ENCODE data around the gene IL17C.

The IL17C gene

DNA sequence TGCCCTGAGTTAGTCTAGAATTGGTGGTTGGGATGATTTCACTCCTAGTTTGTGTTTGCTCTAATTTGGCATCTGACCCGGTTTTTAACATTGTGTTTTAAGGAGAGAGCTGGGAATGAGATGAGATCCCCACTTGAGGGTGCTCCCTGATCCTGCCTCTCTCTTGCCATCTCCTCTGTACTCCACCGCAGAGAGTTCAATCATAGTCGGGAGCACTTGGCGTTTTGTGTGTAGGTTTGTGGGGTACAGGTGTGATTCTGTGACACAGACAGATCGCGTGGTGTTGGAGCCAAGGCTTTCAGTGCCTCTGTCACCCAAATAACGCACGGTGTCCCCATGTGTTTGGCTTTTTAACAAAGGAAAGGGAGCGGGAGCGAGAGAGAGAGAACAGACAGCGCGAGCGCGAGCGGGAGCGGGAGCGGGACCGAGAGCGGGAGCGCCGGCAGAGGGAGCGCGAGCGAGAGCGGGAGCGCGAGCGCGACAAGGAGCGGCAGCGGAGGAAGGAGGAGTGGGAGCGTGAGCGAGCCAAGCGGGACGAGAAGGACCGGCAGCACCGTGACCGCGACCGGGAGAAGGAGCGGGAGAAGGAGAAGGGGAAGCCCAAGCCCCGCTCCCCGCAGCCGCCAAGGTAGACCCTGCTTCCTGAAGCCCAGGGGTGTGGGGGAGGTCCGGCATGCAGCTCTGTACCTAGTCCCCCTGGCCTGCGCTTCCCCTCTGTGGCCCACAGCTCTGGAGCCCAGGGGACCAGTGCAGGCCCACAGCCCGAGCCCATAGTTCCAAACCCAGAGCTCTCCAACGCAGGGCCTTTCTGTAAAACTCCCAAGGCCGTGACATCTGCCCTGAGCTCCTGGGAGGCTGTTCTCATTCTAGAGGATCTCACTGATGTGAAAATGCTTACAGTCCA lies 27.2 kb upstream of the IL17C start:
- DNase-seq: no peak

DNA sequence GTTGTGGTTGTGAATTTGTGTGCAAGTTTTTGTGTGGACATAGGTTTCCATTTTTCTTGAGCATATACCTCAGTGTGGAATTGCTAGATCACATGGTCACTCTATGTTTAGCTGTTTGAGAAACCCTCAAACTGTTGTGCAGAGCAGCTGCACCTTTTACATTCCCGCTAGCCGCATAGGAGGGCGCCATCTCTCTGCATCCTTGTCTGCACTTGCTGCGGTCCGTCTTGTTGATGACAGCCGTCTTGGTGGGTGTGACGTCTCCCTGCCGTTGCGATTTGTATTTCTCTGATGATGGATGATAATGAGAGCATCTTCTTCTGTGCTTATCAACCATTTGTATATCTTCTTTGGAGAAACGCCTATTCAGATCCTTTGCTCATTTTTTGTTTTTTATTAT lies 25.1 kb upstream of the IL17C start:
- no peak for DNase-seq

DNA sequence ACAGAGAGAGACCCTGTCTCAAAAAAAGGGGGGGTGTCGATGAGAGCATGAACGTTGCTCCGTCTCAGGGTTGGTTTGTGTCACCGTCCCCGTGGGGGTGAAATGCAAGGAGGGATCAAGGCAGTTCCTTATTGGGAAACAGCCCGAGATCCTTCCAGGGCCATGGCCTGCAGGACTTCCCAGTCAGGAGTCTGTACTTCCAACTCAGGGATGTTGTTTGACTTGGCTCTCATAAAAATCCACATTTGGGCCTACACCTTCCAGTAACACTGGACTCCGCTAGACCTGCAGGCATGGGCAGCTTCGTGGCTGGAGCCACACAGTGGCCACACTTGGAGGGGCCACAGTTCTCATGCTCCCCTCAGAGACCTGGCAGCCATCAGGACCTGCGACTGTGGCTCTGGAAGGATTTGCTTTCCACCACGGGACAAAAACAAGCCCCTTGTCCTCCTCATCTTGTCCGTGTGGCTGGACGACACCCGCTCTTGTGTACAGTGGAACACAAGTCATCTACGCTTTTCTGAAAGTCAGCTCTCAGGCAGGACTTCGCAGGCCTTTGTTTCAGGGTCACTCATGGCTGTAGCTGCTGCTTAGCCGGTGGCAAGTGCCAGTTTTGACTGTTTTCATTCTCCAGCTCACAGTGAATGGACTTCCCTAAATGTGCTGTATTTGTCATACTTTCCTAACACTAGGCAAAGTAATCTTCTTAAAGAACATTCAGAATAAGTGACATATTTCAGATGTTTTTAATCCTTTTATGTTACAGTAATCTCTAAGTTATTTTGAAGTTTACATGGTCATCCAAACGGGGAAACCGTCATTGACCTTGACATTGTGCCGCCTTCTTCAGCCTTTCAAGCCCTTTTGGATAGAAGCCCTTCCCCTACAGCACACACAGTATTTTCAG lies 24.2 kb upstream of the IL17C start:
- no peak for DNase-seq

DNA sequence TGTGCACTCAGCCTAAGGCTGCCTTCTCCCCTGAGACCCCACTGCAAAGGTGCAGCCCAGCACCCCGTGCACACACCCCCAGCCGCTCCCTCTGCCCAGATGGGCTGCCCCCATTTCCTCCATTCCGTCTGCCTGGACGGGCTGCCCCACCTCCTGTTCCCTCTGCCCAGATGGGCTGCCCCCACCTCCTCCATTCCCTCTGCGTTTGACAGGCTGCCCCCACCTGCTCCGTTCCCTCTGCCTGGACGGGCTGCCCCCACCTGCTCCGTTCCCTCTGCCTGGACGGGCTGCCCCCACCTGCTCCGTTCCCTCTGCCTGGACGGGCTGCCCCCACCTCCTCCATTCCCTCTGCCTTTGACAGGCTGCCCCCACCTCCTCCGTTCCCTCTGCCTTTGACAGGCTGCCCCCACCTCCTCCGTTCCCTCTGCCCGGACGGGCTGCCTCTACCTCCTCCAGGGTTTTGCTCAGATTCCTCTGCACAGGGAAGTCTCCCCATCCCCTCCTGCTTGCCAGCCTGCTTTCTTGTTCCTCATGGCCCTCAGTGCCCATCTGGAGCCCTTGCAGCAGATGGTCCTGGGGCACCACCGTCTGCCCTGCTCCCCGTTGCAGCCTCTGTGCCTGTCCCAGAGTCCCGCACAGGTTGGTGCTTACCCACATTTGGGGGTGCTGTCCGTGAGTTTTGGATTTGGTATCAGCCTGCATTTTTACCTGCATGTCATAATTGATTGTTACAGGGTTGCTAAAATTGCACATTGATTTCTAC lies 23.4 kb upstream of the IL17C start:
- no peak for DNase-seq

DNA sequence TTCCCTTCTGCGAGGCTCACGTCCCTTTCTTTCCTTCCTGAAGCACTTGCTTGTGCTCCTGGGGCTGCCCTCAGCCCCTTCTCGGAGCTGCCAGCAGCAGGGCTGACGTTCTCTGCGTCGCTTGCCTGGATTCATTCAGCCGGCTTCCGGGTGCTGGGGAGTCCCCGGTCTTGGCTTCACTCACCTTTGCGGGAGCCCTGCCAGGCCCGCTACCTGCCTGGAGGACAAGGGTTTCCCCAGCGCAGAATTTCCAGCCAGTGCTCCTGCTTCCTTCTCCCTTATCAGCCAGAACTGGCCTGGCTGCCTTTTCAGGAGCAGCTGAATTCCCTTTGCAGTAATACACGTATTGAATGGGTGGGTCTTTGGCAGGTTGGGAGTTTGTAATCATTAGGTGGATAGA lies 22.1 kb upstream of the IL17C start:
- no peak for DNase-seq

DNA sequence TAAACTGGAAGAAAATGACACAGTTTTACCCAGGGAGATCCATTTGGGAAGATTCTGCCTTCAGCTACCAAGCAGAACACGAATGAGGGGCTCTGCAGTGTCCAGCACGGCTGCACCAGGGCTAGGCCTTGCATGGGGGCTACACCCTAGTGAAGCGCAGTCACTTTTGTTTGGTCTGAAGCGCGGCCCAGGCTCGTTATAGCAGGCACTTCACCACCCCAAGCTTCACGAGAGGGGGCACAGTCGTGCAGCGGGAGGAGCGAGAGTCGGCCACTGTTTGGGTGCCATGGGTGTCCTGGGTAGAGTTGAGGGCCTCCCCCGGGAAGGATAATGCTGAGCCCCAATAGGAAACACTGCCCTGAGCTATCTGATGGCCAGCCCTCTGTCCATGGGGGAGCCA lies 21.6 kb upstream of the IL17C start:
- no peak for DNase-seq

DNA sequence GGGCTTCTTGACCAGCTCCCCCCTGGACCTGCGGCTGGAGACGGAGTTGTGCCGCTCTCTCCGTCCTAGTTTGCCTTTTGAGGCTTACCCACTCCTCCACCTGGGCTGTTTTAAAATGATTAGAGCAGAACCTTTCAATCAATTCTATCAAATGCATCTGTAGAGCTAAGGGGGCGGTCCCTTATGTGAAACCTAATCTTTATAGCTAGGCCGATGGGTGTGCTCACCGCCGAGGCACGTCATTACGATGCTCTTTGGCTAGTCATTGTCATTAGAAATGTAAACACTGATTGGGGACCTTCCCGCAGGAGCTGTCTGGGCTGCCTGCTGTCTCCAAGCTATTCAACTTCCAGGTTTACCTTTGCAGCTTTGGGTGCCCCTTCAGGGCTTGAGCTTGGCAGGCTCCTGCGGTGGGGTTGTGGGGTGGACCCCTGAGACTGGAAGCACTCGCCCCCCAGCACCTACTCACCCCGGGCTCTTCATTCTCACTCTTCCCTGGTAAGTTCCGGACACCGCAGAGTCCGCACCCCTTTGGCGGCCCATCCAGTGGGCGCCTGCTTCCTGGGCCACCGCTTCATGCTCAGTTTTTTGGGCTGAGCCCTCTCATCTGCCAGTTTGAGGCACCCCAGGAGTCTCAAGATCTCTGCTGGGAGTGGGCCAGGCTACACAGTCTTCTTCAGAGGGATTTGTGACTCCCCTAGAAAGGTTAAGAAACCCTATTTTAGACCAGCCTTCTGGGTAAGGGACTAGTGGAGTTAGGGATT lies 20.9 kb upstream of the IL17C start:
- no peak for DNase-seq

DNA sequence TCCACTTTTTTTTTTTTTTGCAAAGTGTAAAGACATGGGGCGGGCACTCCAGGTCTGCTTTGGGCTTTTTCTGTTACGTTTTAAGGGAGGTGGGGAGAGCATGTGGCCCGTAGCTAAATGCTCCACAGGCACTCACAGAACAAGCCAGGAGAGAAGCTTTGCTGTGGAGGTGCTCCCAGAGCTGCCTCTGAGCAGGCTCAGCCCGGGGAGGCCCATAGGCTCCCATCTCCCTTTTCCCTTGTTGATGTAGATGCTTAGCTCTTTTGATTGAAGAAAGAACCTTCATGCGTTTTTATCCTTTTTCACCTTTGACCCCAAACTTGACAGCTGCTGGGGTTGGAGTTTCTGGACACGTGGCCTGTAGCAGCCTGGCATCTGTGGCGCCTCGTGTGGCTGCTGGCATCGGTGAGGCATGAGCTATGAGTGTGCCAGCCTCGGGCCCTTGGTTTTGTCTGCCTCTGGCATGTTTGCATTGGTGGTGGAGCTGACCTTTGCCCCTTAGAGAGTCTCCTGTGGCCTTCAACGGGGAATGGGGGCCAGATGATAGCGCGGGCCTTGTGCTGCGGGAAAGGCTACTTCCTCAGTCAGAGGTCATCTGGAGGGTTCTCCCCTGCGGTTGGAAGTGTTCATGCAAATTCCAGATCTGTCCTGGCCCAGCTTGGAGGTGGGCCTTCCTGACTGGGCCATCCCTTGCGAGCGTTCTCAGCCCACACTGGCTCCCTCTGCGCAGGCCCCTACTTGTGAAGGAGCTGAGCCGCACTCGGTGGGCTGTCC lies 20.0 kb upstream of the IL17C start:
- no peak for DNase-seq

DNA sequence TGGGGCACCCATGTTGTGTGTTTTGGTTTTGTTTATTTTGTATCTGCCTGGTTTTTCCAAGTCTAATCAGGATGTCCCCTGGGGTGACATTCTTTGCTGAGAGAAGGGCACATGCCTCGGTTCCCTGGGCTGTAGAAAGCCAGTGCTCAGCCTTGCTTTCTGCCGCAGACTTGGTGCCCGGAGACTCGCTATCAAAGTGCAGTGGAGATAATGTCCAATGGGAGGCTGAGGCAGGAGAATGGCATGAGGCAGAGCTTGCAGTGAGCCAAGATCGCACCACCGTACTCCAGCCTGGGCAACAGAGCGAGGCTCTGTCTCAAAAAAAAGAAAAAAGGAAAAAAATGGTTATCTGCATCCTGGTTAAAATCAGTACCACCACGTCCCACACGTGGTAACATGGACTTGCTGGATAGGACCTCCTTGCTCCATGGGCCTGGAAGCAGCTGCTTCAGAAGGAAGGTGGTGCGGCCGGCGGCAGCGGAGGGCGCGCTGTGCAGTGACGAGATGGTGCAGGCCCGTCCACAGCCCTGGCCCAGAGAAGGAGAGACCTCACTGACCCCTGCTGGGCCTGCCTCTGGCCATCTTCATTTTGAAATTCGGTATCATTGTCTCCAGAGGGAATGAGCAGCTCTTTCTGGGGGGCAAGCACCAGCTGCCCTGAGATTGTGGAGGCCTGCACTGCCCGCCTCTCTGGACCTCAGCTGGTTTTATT lies 19.3 kb upstream of the IL17C start:
- no peak for DNase-seq

DNA sequence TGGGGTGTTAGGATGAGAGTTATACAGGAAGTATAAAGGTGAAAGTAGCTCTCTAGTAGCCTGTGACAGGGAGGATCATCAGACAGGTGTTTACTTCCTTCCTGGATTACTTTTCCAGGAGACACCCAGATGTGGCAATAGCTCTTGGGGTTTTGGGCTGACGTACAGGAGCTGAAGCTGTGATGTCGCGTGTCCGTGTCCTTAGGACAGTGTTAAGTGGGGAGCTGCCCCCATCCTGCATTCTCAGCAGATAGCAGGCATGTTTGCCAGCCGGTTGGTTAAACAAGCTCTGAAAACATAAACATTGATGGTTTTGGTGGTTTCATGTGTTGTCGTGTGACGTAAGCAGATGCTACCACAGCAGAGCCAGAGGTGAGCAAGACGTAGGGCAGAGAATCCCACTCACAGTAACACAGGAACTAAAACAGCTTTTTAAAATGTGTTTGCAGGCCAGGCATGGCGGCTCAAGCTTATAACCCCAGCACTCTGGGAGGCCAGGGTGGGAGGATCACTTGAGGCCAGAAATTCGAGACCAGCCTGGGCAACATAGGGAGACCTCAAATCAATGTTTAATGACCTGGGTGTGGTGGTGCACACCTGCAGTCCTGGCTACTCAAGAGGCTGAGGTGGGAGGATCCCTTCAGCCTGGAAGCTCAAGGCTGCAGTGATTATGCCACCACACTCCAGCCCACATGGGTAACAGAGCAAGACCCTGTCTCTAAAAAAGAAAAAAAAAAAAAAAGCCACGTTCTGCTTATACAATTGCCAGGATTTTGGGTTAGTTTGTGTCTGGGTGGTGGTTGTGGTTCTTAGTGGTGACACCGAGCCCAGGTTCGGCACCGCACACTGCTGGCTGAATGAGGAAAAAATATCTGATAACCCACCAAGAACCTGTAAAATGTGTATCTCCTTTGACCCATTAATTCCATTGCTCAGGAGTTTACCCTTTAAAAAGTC lies 18.2 kb upstream of the IL17C start:
- DNase-seq: no peak

DNA sequence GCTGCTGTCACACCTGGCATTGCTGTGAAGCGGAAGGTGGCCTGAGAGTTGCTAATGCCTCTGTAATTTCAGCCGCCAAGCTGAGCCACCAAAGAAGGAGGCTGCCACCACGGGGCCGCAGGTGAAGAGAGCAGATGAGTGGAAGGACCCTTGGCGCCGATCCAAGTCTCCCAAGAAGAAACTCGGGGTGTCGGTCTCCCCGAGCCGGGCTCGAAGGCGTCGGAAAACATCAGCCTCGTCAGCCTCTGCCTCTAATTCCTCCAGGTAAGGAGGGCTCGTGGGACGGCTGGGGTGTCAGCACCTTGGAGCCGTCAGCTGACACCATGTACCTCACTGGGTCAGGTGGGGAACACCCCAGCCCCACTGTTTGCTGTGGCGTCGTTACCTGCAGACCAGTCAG lies 16.2 kb upstream of the IL17C start:
- no peak for DNase-seq

DNA sequence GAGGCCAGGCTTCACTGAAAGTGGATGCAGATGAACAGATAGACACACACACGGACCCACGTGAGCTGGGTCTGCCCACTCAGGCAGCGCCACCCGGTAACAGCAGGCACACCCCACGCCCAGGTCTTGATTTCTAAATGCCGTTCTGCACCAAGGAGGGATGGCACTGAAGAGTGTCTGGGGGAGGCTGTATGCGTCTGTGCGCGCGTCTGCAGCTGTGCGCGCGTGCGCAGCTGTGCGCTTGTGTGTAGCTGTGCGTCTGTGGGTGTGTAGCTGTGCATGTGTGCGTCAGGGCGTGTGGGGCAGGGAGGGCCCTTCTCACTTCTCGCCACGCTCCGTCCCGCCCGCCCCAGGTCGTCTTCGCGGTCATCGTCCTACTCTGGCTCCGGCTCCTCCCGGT lies 15.5 kb upstream of the IL17C start:
- DNase-seq: no peak

DNA sequence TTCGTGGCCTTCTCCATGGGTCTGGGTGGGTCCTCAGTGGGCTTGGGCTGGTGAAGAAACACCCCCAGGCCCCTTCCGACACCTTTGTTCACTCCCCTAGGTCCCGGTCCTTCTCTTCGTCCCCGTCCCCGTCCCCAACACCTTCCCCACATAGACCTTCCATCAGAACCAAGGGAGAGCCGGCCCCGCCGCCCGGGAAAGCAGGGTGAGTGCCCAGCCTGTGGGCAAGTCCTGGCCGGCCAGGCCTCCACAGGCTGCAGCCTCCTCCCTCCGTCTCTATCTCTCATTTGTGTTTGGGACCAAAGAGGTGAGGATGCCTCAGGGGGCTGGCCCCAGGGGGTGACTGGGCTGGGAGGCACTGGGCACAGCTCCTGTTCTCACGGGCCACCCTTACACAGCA lies 14.5 kb upstream of the IL17C start:
- DNase-seq: no peak

DNA sequence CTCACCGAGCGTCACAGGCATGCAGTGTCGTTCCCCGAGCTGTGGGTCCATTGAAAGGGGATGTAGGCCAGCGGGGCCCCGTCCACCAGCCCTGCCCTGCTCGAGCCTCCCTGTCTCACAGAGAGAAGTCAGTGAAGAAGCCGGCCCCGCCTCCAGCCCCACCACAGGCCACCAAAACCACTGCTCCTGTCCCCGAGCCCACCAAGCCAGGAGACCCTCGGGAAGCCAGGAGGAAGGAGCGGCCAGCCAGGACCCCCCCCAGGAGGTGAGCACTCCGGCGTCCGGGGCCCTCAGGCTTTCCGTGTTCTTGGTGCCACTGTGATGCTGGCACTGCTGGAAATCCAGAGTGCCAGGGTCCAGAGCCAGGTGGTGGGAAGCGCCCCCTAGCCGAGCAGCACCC lies 13.9 kb upstream of the IL17C start:
- DNase-seq: no peak

DNA sequence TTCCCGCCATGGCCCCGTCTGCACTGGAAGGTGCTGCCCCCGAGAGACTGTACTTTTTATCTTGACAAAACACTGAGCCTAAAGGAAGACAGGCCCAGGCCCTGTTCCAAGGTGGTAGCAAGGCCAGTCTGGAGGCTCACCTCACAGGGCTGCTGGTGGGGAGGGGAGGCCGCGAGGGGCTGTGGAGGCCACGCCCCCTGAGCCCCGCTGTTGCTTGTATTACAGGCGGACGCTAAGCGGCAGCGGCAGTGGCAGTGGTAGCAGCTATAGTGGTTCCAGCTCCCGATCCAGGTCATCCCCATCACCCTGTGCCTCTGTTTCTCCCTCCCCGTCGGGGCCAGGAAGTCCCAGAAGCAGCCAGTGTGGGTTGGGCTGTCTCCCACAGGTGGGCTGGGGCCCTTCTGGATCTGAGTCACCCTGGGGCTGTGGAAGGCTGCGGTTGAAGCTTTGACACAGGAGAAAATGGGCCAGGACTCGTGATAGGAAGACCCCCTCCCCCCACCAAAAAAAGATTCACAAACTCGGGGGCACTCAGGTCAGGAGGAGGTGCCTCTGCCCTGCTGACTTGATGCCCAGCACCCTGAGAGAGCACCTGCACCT lies 13.3 kb upstream of the IL17C start:
- DNase-seq: no peak

DNA sequence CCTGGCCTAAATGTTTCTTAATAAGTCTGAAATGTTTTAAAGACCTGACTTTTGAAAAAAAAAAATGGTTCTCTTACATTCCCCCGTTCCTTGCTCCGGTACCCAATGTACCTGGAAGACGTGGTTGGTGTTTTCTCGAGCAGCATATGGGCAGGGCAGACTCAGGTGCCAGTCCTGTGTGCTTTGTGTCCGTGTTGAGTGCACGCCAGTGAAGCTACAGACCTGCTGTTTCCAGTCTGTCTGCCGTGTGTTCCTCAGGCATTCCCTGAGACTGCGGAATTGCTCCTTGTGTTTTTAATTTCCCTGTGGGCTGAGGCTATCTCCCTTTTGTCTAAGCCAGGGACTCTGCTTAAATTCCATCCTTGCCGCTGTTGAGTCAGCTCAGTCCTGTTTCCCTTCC lies 11.7 kb upstream of the IL17C start:
- DNase-seq: no peak

DNA sequence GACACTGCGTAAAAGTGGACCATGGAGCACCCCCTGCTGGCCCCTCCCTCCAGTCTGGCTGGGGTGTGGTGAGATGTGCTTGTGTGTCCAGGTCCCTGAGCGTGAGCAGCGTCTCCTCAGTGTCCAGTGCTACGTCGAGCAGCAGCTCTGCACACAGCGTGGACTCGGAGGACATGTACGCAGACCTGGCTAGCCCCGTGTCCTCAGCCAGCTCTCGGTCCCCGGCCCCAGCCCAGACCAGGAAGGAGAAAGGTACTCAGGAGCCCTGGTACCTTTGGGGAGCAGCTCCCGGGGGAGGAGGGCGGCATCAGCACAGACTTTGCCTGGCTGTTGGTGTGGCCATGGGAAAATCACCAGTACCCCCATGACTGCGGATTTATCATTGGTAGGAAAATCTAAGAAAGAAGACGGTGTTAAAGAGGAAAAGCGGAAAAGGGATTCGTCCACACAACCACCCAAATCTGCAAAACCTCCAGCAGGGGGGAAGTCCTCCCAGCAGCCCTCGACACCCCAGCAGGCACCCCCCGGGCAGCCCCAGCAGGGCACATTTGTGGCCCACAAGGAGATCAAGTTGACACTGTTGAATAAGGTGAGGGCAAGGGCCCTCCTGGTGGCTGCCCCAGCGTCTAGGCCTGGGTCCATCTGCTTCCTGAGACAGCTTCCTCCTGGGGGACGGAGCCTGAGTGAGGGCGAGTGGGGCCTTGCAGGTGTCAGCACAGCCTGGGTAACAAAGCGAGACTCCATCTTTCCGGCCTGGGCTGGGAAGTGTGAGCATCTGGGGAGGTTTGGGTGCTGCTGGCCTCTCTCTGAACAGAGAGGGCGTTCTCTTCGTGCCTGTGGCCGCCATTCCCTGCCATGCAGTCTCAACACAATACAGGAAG lies 10.6 kb upstream of the IL17C start:
- DNase-seq: no peak

DNA sequence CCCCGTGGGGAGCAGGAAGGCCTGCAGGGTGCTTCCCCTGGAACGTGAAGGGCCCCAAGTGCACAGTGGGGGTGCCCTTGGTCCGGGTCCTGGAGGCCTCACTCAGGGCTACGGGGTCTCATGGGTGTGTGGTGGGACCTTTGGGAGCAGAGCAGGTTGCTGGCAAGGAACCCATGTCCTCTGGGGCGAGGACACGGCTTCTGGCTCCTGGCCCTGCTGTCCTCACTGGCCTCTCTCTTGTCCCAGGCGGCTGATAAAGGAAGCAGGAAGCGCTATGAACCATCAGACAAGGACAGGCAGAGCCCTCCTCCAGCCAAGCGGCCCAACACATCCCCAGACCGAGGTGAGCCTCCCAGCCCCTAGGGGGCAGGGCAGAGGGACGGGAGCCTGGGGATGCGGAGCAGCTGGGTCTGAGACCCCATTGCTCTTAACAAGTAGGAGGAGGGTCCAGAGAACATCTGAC lies 9.8 kb upstream of the IL17C start:
- no peak for DNase-seq

All from right hindlimb (tissue), 1 donor.